ENCODE measurements around the gene MAN2A2.

DNA sequence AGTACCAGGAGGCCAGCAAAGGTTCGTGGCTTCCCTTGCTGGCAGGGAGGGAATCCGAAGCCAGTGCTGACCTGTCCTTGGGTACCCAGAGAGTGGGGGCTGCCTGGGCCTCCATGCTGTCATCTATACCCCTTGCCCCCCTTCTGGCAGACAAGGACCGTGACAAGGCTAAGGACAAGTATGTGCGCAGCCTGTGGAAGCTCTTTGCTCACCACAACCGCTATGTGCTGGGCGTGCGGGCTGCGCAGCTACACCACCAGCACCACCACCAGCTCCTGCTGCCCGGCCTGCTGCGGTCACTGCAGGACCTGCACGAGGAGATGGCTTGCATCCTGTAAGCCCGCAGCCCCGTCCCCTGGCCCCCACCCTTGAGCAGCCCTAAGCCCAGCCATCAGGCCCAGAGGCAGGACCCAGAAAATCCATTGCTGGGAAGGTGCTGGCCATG, 16.0 kb upstream of the MAN2A2 start:
- no peak for TF ChIP-seq EZH2 (IDR thresholded peaks at IDR 0.05; ENCODE audit: insufficient read depth, low read length)
- TF ChIP-seq, protein P1, sequence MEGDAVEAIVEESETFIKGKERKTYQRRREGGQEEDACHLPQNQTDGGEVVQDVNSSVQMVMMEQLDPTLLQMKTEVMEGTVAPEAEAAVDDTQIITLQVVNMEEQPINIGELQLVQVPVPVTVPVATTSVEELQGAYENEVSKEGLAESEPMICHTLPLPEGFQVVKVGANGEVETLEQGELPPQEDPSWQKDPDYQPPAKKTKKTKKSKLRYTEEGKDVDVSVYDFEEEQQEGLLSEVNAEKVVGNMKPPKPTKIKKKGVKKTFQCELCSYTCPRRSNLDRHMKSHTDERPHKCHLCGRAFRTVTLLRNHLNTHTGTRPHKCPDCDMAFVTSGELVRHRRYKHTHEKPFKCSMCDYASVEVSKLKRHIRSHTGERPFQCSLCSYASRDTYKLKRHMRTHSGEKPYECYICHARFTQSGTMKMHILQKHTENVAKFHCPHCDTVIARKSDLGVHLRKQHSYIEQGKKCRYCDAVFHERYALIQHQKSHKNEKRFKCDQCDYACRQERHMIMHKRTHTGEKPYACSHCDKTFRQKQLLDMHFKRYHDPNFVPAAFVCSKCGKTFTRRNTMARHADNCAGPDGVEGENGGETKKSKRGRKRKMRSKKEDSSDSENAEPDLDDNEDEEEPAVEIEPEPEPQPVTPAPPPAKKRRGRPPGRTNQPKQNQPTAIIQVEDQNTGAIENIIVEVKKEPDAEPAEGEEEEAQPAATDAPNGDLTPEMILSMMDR (IDR thresholded peaks at IDR 0.05; ENCODE audit: insufficient read depth, low read depth, low read length) = no peak
